Stromal cell of bone marrow (primary cell): ENCODE results near the gene ARHGEF4.

Experiments
- DNase-seq: peaks from one replicate; pipeline ENCODE4 v3.0.0-alpha.2; 2012; ENCODE audit warnings: low read depth

The ARHGEF4 gene

GRCh38 chr2:131016826-131017741 lies 180.4 kb downstream of the ARHGEF4 start:
- DNase-seq = no peak

GRCh38 chr2:131022731-131023130 lies 186.0 kb downstream of the ARHGEF4 start:
- no peak for DNase-seq

GRCh38 chr2:131023758-131024157 lies 187.0 kb downstream of the ARHGEF4 start:
- no peak for DNase-seq

GRCh38 chr2:131026919-131027318 lies 190.2 kb downstream of the ARHGEF4 start:
- DNase-seq = no peak

- no peak for DNase-seq
Observed at GRCh38 chr2:131027566-131028528, 191.1 kb downstream of the ARHGEF4 start.

GRCh38 chr2:131029812-131030211 lies 193.1 kb downstream of the ARHGEF4 start:
- DNase-seq = no peak

- no peak for DNase-seq
Observed at GRCh38 chr2:131030478-131030971, 193.8 kb downstream of the ARHGEF4 start.

GRCh38 chr2:131031431-131031841 lies 194.7 kb downstream of the ARHGEF4 start:
- DNase-seq = no peak

- DNase-seq = no peak
Observed at GRCh38 chr2:131031875-131032274, 195.2 kb downstream of the ARHGEF4 start.

- DNase-seq = no peak
Observed at GRCh38 chr2:131032393-131032836, 195.7 kb downstream of the ARHGEF4 start.

- DNase-seq = no peak
Observed at GRCh38 chr2:131033786-131034121, 197.0 kb downstream of the ARHGEF4 start.

GRCh38 chr2:131034122-131035051 lies 197.7 kb downstream of the ARHGEF4 start:
- DNase-seq = no peak

GRCh38 chr2:131035112-131035825 lies 198.6 kb downstream of the ARHGEF4 start:
- no peak for DNase-seq

GRCh38 chr2:131035826-131036231 lies 199.1 kb downstream of the ARHGEF4 start:
- DNase-seq = no peak

- DNase-seq = no peak
Observed at GRCh38 chr2:131036269-131036668, 199.6 kb downstream of the ARHGEF4 start.

GRCh38 chr2:131036696-131037397 lies 200.1 kb downstream of the ARHGEF4 start:
- no peak for DNase-seq

- DNase-seq = no peak
Observed at GRCh38 chr2:131037398-131038257, 200.9 kb downstream of the ARHGEF4 start.

GRCh38 chr2:131038258-131039100 lies 201.8 kb downstream of the ARHGEF4 start:
- DNase-seq = no peak
